SU-DHL-6 (cell line): Measurements from ENCODE around the gene PRKAR1B.

Experiments
- EZH2phosphoT487 ChIP-seq: fragments of 200-600 bp; sonication (generic), shearing (Covaris generic); conservative IDR thresholded peaks from 2 replicates; pipeline ENCODE4 v1.6.1; 2018; ENCODE audit warnings: mild to moderate bottlenecking, antibody characterized with exemption, low read length, moderate library complexity, mixed read lengths
- TF ChIP-seq, protein P1 (sequence below): fragments of 200-600 bp; sonication (generic); IDR thresholded peaks from one replicate; pipeline ENCODE4 v1.5.1; 2017; ENCODE audit warnings: antibody characterized with exemption, mild to moderate bottlenecking, low read length, moderate library complexity; ENCODE audit not compliant: insufficient read depth, poor library complexity, severe bottlenecking

- TF ChIP-seq, protein P1, sequence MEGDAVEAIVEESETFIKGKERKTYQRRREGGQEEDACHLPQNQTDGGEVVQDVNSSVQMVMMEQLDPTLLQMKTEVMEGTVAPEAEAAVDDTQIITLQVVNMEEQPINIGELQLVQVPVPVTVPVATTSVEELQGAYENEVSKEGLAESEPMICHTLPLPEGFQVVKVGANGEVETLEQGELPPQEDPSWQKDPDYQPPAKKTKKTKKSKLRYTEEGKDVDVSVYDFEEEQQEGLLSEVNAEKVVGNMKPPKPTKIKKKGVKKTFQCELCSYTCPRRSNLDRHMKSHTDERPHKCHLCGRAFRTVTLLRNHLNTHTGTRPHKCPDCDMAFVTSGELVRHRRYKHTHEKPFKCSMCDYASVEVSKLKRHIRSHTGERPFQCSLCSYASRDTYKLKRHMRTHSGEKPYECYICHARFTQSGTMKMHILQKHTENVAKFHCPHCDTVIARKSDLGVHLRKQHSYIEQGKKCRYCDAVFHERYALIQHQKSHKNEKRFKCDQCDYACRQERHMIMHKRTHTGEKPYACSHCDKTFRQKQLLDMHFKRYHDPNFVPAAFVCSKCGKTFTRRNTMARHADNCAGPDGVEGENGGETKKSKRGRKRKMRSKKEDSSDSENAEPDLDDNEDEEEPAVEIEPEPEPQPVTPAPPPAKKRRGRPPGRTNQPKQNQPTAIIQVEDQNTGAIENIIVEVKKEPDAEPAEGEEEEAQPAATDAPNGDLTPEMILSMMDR = no peak
- no peak for TF ChIP-seq EZH2phosphoT487
Measured at GRCh38 chr7:549891-550625, 177.0 kb downstream of the PRKAR1B start.
